Measurements from ENCODE around the gene MTIF3.

The MTIF3 gene

GRCh38 chr13:27463500-27463899, 13.1 kb upstream of the MTIF3 start:
- TF ChIP-seq, protein P1, sequence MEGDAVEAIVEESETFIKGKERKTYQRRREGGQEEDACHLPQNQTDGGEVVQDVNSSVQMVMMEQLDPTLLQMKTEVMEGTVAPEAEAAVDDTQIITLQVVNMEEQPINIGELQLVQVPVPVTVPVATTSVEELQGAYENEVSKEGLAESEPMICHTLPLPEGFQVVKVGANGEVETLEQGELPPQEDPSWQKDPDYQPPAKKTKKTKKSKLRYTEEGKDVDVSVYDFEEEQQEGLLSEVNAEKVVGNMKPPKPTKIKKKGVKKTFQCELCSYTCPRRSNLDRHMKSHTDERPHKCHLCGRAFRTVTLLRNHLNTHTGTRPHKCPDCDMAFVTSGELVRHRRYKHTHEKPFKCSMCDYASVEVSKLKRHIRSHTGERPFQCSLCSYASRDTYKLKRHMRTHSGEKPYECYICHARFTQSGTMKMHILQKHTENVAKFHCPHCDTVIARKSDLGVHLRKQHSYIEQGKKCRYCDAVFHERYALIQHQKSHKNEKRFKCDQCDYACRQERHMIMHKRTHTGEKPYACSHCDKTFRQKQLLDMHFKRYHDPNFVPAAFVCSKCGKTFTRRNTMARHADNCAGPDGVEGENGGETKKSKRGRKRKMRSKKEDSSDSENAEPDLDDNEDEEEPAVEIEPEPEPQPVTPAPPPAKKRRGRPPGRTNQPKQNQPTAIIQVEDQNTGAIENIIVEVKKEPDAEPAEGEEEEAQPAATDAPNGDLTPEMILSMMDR (IDR thresholded peaks at IDR 0.05; ENCODE audit: low read depth, low read length): no peak
- no peak overlapping the region for H3K4me3 ChIP-seq (replicated peaks in 1 of 2; ENCODE audit: low read depth in 2 of 2, low read length in 2 of 2)
- no peak for DNase-seq (ENCODE audit: low read depth in 2 of 2)

- DNase-seq (ENCODE audit: low read depth in 2 of 2): no peak
- TF ChIP-seq, protein P1 (IDR thresholded peaks at IDR 0.05; ENCODE audit: low read depth, low read length): no peak
- no peak overlapping the region for H3K4me3 ChIP-seq (replicated peaks in 1 of 2; ENCODE audit: low read depth in 2 of 2, low read length in 2 of 2)
Measured at GRCh38 chr13:27461940-27462584, 11.7 kb upstream of the MTIF3 start.

DNA sequence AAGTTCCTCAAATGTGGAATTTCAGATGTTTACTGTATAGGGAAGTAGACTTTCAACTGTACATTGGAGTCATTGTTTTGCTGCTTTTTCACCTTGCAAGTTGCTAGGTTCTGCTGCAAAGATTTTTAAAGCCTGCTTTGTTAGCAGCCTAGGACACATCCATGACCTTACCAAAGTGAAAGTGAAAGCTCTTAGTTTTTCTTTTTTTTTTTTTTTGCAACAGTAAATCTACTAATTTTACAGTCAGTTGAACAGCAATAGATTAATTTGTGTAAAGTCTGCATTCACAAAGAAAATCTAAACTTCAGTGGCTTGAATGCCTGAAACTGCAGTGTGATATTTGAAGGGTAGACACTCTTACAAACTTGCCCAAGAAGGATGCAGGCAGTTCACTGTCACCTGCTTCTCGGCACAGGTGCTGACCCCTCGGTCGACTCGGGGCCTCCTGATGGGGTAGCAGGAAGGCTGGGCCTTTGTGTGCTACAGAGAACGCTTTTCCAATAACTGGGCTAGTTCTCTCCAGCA, 5.0 kb upstream of the MTIF3 start:
- TF ChIP-seq, protein P1 (IDR thresholded peaks at IDR 0.05; ENCODE audit: low read depth, low read length): no peak
- peak in 1 of 2 donors; percentile 4 for DNase-seq (ENCODE audit: low read depth in 2 of 2)
- peak overlapping the region in 1 of 2 donors; percentile 21 for H3K4me3 ChIP-seq (replicated peaks in 1 of 2; ENCODE audit: low read depth in 2 of 2, low read length in 2 of 2)

- DNase-seq (ENCODE audit: low read depth in 2 of 2): peak; percentile 55 to 57
- H3K4me3 ChIP-seq (replicated peaks in 1 of 2; ENCODE audit: low read depth in 2 of 2, low read length in 2 of 2): peak overlapping the region; percentile 89 to 94
- TF ChIP-seq, protein P1 (IDR thresholded peaks at IDR 0.05; ENCODE audit: low read depth, low read length): no peak
Measured at GRCh38 chr13:27450921-27451471, 632 bp upstream of the MTIF3 start.

DNA sequence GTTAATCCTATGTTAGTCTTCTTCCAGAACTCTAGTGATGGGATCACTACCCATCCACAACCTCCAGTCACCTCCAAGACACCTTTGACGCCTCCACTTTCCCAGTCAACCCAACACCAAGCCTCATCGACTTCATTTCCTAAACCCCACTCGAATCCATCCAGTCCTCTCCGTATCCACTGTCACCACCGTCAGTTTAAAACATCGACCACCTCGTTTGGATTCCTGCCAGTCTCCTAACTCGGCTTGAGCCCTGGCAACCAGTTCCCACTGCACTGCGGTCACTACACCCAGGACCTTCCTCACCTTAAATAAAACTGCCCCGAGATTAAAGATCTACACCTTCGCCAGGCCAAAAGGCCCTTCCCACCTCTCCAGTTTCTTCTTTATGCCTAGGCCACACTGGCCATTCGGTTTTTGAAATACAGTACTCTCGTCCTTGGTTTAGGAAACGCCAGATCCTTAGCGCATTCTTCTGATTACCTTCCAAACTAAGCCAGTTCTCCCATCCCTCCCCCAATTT, 1.2 kb downstream of the MTIF3 start:
- TF ChIP-seq, protein P1 (IDR thresholded peaks at IDR 0.05; ENCODE audit: low read depth, low read length): no peak
- peak overlapping the region; percentile 89 to 94 for H3K4me3 ChIP-seq (replicated peaks in 1 of 2; ENCODE audit: low read depth in 2 of 2, low read length in 2 of 2)
- DNase-seq (ENCODE audit: low read depth in 2 of 2): no peak

GRCh38 chr13:27448308-27448707, 2.1 kb downstream of the MTIF3 start:
- DNase-seq (ENCODE audit: low read depth in 2 of 2): no peak
- no peak overlapping the region for H3K4me3 ChIP-seq (replicated peaks in 1 of 2; ENCODE audit: low read depth in 2 of 2, low read length in 2 of 2)
- TF ChIP-seq, protein P1 (IDR thresholded peaks at IDR 0.05; ENCODE audit: low read depth, low read length): no peak

Measured in cardiac fibroblast (primary cell).